HG03442 (cell line): ENCODE results near the gene AMPD2.

Experiments
- ATAC-seq: cut with Tn5 transposase; IDR thresholded peaks from one replicate; pipeline ENCODE4 v1.9.1; 2021; ENCODE audit warnings: mild to moderate bottlenecking, moderate library complexity; ENCODE audit not compliant: unreplicated experiment

The AMPD2 gene

GRCh38 chr1:109630081-109630897 is 10.7 kb downstream of the AMPD2 start:
- ATAC-seq, result no peak

DNA sequence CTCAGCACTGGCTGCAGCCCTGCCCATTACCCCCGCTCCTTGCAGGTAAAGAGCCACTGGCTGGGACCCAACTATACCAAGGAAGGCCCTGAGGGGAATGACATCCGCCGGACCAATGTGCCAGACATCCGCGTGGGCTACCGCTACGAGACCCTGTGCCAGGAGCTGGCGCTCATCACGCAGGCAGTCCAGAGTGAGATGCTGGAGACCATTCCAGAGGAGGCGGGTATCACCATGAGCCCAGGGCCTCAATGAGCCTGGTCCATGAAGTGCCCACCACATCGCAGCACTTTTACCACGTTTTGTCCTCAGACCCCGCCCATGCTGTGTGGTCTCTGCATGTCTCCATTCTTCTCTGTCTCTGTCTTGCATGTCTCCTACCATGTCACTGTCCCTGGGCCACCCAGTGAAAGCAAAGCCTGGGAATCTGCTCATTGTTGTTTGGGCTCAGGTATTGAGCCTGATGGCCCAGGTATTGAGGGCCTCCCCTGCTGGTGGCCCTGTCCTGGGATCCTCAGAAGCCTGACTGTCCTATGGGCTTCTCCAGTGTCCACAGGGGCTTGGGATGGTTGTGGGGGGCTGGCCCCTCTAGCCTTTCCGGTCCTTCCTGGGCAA is 11.4 kb downstream of the AMPD2 start:
- ATAC-seq, result no peak

DNA sequence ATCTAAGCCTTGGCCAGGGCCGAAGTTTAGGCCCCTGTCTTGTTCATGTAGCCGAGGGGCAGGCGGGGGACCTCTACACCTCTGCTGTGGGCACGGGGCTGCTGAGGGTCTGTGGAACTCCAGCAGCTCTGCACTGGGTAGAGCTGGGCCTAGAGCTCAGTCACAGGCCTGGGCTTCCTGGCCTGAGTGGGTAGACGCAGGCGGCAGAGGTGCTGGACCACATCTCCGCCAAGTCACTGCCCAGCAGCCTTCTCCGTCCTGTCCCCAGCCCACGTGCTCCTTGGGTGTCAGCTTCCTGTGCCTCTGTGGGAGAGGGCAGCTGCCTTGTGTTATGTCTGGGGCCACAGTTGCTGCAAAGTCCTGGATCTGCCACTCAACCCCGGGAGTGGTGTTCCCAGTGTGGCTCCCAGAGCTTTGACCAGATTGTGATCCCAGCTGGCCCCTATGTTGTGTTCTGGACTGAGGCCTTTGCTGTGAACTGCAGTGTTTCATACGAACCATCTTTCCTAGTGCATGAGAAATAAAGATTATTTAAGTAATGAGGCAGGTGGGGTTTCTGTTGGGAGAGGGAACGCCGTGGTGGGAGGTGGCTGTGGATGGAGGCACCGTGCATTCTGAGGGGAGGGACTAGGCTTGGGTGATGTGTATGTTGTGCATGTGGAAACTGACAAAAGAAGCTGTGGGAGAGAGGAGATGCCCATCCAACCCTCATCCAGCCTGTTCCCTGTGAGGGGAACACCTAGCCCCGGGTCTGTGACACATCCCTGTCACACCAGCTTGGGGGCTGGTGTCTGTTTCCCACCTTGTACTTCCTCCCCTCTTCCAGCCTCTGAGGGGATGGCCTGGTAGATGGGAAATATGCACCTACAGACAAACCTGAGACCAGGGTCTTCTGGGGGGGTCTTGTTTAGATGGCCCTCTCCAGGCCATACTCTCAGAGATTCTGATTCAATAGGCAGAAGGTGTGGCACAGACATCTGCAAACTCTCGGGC is 12.2 kb downstream of the AMPD2 start:
- no peak for ATAC-seq

GRCh38 chr1:109632671-109633346 is 13.2 kb downstream of the AMPD2 start:
- ATAC-seq, result no peak

DNA sequence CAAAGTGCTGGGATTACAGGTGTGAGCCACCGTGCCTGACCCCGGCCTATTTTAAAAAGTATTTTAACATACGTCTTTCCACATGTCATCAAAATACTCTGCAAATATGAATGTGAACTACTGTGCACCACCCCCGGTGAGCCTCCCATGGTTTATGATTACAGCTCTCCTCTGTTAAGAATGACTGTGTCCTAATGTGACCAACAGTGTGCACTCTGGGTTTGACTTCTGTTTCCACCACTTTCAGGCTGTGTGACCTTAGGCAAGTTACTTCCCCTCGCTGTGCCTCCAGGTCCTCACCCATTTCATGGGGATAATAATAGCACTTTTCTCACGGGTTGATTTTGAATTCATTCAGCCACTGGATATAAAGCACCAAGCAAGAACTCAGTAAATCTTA is 14.7 kb downstream of the AMPD2 start:
- no peak for ATAC-seq

- ATAC-seq, result no peak
Observed at GRCh38 chr1:109634771-109635750, 15.4 kb downstream of the AMPD2 start.

DNA sequence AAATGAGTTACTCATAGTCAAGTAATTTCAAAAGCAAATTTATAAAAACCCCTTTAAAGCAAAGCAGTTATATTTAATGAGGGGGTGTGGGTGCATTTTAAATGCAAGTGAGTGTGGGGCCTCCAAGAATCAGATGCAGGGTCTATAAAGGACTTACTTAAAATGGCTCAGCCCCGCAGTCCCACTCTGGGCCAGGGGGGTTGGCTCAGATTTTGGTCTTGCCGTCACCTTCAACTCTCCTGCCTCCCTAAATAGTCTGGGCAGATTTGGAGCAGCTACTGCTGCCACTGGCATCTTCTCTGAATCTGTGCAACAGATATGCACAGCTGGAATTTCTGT is 16.2 kb downstream of the AMPD2 start:
- ATAC-seq, result no peak

DNA sequence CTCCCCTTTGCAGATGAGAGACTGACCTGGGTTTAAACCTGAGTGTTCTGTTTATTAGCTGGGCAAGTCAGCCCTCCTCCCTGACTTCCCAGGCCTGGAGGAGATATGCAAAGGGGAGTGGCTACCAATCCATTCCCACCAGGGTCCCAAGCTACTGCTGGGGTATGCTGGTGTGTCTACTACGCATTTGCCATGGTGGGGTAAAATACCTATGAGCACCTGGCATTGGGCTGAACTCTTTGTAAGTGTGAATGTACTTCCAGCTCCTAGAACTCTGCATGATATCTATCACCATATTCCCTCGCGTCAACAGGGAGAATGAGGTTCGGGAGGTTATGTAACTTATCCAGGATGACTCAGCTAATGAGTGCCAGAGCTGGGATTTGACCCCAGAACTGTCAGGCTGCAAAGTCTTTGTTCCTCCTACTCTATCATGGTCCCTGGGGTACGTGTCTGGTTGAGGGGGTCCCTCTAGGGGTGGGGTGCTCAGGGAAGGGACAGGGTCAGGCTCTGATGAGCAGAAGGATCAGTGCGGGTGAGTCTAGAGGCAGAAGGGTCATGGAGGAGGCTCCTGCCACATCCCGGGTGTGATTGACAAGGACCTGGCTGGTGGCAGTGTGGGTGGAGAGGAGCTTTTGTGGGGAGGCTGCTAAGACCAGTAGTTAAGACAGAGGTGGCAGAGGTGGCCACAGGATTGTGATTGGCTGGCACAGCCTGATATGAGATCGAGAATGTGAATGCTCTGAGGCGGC is 16.7 kb downstream of the AMPD2 start:
- no peak for ATAC-seq

GRCh38 chr1:109637446-109637845 is 17.8 kb downstream of the AMPD2 start:
- no peak for ATAC-seq

- no peak for ATAC-seq
Observed at GRCh38 chr1:109639063-109639840, 19.6 kb downstream of the AMPD2 start.

GRCh38 chr1:109639841-109640184 is 20.2 kb downstream of the AMPD2 start:
- ATAC-seq, result no peak

- ATAC-seq, result peak; percentile 63
Observed at GRCh38 chr1:109640285-109640865, 20.7 kb downstream of the AMPD2 start.

- no peak for ATAC-seq
Observed at GRCh38 chr1:109641078-109641740, 21.6 kb downstream of the AMPD2 start.

- no peak for ATAC-seq
Observed at GRCh38 chr1:109641861-109642260, 22.2 kb downstream of the AMPD2 start.

DNA sequence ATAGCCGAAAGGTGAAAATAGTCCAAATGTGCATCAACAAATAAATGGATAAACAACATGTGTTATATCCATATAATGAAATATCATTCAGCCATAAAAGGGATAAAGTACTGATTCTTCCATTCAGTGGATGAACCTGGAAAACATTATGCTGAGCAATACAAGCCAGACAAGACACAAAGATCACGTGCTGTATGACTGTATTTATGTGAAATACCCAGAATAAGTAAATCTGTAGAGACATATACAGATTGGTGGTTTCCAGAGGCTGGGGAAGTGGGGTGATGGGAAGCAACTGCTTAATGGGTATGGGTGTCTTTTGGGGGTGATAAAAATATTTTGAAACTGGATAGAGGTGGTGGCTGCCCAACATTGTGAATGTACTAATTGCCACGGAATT is 23.0 kb downstream of the AMPD2 start:
- no peak for ATAC-seq

DNA sequence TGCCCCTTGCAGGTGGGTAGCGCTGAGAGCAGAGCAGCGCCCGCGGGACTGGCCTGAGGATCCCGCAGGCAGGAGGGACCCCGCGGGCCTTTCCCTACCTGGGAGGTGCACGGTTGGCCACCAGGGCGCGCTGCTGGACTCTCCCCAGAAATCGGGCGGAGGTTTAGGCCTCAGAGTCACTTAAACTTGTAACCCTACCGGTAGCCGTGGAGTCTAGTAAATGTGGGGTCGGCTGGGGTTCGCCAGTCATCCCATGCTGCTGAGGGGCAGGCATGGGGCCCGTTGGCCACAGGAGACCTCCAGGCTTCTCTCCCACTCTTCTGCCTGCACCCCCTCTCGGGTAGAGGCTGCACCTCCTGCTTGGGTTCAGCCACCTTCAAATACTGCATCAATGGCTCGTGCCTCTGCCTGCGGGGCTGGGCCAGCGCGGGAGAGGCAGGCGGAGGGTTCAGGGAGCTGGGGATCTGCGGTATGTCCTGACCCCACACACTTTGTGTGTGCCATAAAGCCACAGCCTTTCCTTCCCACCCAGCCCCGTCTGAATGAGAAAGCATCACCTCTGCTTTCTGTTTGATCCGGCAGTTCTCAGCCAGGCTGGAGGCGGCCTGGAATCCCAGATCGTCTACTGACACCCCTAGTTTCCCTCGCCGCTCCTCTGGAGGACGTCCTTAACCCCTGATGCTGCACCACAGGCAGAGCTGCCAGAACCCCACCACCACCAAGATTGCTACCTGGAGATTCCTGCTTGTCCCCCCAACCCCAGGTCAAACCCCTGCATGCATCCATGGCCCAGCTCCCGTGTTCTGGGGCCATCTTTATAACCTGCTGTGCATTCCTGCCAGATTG is 24.0 kb downstream of the AMPD2 start:
- peak; percentile 84 for ATAC-seq

- no peak for ATAC-seq
Observed at GRCh38 chr1:109644670-109645069, 25.0 kb downstream of the AMPD2 start.
